Activated CD4-positive, alpha-beta T cell treated with anti-CD3 and anti-CD28 coated beads, Interleukin-2, Interleukin-6, amounts not matched to agents 100 ng/mL and 50 ng/mL, durations not matched to agents 16 hours and 8 hours (primary cell): Measurements from ENCODE around the gene TIA1.
"Not testable (repeated sequence)": the region's sequence is repeated elsewhere in the genome, so short reads cannot be mapped to it uniquely, and the experiment has no call there.

ENCODE experiments used
- DNase-seq: peaks from one replicate; pipeline ENCODE4 v3.0.0-alpha.2; 2020

The TIA1 gene

GRCh38 chr2:70214365-70214764, 34.1 kb downstream of the TIA1 start:
- DNase-seq, result no peak

GRCh38 chr2:70212298-70212932, 36.0 kb downstream of the TIA1 start:
- no peak for DNase-seq

GRCh38 chr2:70211595-70211994, 36.8 kb downstream of the TIA1 start:
- DNase-seq, result no peak

GRCh38 chr2:70204452-70204851, 44.0 kb downstream of the TIA1 start:
- DNase-seq, result no peak

DNA sequence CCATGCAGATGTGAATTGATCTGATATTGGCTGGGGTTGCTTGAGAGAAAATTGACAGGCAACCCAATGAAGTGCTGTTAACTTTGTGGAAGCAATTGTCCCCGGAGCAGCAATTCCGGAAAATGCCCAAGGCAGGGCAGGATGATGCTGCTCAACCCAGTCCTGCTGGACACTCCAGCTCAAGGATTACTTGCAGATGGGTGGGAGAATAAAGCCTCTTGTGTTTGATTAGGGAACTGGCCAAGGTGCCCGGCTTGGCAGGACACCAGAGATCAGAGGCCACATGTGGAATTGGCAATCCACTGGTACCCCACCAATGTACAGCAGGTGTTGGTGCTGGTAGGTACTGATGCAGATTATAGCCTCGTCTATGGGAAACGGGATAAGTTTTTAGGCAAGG, 45.3 kb downstream of the TIA1 start:
- no peak for DNase-seq

- no peak for DNase-seq
These were observed 46.1 kb downstream of the TIA1 start for GRCh38 chr2:70202236-70202806.

DNA sequence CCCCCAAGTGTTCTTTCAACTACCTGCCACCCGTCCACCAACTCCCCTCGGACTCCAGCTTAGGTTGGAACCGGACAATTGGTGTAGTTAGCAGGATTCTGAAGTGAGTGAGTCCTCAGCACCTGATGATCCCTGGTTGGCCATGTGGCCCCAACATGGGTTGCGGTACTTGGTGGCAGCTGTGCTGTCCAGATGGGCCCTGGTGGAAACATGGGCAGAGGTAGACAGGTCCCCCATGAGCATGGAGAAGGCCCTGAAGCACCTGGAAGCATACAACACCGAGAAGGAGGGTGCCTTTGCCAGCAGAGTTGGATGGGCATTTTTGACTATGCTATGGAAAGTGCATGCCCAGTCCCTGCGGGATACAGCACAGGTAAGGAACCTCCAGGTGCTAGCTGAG, 46.6 kb downstream of the TIA1 start:
- DNase-seq, result no peak

GRCh38 chr2:70201225-70201768, 47.1 kb downstream of the TIA1 start:
- no peak for DNase-seq

- DNase-seq, result no peak
These were observed 49.0 kb downstream of the TIA1 start for GRCh38 chr2:70199320-70199864.

GRCh38 chr2:70192516-70192915, 55.9 kb downstream of the TIA1 start:
- DNase-seq, result no peak

DNA sequence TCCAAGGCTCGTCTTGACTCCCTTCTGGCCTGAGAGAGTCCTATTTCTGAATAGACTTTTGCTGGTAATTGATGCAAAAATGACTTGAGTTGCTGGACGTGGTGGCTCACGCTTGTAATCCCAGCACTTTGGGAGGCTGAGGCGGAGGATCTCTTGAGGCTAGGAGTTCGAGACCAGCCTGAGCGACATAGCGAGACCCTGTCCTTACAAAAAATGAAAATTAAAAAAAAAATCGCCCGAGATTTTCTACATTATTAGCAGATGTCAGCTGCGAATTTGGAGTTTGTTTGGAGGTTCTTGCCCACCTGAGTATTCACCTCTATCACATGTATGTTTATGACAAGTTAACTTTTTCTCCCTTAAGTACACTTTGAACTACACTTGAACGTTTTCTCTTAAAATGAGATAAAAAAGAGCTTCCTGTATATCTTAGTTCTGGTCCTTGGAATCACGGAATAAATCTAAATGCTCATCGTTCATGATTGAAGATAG, 57.1 kb downstream of the TIA1 start:
- DNase-seq, result no peak

DNA sequence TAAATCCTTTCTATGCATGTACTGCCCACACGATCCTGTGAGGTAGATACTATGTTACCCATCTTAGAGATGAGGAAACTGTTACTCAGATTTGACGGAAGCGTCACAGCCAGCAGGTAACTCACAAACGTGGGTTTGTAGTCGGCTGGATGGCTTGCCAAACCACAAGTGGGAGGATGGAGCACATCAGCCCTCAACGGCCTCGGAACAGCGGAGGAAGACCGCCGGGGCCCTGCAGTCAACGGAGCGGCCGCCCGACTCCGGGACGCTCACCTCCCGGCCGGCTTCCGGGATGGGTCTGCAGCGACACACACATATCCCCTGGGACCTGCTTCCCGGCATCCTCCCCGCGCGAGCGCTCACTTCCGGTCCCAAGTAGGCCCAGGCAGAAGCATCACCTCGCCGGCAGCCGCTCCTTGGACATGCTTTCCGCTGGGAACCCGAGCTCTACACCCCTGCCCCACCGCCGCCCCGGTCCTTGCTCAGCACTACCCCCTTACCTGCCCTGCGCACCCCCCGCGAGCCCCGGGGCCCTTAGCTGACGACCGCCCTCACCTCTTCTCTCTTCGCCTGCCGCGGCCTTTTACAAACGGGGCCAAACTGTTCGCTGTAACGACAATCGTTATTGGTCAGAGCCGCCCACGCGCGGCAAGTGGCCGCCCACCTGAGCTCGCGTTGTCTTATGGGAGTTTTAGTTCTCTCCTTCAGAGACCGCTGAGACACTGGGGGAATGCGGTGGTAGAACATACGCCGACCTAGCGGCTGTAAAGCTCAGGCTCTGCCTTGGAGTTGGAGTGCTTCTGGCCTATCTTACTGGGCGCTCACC, 57.8 kb downstream of the TIA1 start, which contains the start of gene C2orf42:
C2orf42 (minus strand) TSS at position 602 of the 826 bp plus-strand sequence. CDS start 9,034 bp downstream, outside the sequence.
- DNase-seq, result peak; percentile 97

GRCh38 chr2:70188460-70188859, 60.0 kb downstream of the TIA1 start:
- no peak for DNase-seq

- DNase-seq, result not testable (repeated sequence)
These were observed 61.3 kb downstream of the TIA1 start for GRCh38 chr2:70187170-70187569.

- no peak for DNase-seq
These were observed 65.7 kb downstream of the TIA1 start for GRCh38 chr2:70182689-70183088.

- DNase-seq, result no peak
These were observed 67.0 kb downstream of the TIA1 start for GRCh38 chr2:70181363-70181956.

DNA sequence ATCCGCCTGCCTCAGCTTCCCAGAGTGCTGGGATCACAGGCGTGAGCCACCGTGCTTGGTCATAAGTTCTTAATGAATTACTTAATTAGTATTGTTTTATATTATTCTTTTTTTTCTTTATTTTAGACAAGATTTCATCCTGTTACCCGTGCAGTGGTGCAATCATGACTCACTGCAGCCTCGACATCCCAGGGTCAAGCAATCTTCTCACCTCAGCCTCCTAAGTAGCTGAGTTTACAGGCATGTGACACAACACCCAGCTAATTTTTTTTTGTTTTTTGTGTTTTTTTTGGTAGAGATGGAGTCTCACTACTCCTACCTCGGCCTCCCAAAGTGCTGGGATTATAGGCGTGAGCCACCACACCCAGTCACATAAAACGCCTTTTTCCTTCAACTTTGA, 74.9 kb downstream of the TIA1 start:
- DNase-seq, result no peak

DNA sequence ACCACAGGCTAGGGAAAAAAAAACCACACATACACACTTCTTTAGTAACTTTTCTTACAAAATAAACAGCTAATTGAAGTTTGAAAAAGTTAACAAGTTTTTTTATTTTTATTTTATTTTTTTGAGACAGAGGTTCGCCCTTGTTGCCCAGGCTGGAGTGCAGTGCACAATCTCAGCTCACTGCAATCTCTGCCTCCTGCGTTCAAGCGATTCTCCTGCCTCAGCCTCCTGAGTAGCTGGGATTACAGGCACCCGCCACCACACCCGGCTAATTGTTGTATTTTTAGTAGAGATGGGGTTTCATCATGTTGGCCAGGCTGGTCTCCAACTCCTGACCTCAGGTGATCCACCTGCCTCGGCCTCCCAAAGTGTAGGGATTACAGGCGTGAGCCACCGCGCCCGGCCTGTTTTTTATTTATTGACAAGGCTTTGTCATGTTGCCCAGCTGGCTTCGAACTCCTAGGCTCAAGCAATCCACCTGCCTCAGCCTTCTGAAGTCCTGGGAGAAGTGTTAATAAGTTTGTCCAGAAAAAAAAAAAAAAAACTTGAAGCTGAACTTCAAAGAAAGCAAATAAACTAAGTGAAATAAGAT, 78.7 kb downstream of the TIA1 start:
- not testable (repeated sequence) for DNase-seq

- no peak for DNase-seq
These were observed 87.3 kb downstream of the TIA1 start for GRCh38 chr2:70161069-70161534.

- no peak for DNase-seq
These were observed 87.9 kb downstream of the TIA1 start for GRCh38 chr2:70160545-70160944.
